Measurements from ENCODE around the gene AMFR.

AMFR gene

GRCh38 chr16:56353054-56353921, 72.1 kb downstream of the AMFR start:
- H3K4me3 ChIP-seq (ENCODE audit: low read length) = no peak overlapping the region
- no peak for TF ChIP-seq CTCF (conservative IDR thresholded peaks at IDR 0.05; ENCODE audit: low read depth, low read length)
- DNase-seq (ENCODE audit: low read depth) = no peak

- TF ChIP-seq CTCF (conservative IDR thresholded peaks at IDR 0.05; ENCODE audit: low read depth, low read length) = no peak
- DNase-seq (ENCODE audit: low read depth) = no peak
These were observed 72.8 kb downstream of the AMFR start for GRCh38 chr16:56352351-56353053.

GRCh38 chr16:56351481-56351880, 73.9 kb downstream of the AMFR start:
- TF ChIP-seq CTCF (conservative IDR thresholded peaks at IDR 0.05; ENCODE audit: low read depth, low read length) = no peak
- no peak for DNase-seq (ENCODE audit: low read depth)
- H3K4me3 ChIP-seq (ENCODE audit: low read length) = no peak overlapping the region

More at GRCh38 chr16:56352351-56353053, 72.8 kb downstream of the AMFR start:
- no peak overlapping the region for H3K4me3 ChIP-seq (ENCODE audit: low read length)

- no peak for TF ChIP-seq CTCF (conservative IDR thresholded peaks at IDR 0.05; ENCODE audit: low read depth, low read length)
- DNase-seq (ENCODE audit: low read depth) = no peak
- no peak overlapping the region for H3K4me3 ChIP-seq (ENCODE audit: low read length)
These were observed 74.6 kb downstream of the AMFR start for GRCh38 chr16:56350491-56351405.

DNA sequence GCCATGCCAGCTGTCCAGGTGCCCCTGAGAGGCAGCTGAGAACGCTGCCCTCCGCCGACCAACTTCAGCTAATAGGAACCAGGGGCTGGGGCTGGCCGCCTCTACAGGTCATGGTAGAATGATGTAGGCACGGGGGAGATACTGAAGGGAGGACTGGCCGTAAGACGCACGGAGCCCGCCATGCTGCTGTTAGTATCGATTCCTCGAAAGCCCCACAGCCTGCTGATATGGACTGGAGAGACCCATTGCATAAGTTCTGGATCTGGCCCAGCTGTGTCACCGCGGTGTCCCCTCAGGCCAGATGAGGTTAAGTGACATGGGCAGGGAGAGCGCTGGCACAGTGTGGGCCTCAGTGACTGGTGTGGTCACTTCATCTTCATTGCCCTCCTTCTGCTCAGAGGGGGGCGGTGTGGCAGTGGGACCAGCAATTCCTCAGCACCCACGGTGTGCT, 75.6 kb downstream of the AMFR start:
- DNase-seq (ENCODE audit: low read depth) = no peak
- no peak for TF ChIP-seq CTCF (conservative IDR thresholded peaks at IDR 0.05; ENCODE audit: low read depth, low read length)
- no peak overlapping the region for H3K4me3 ChIP-seq (ENCODE audit: low read length)

- no peak overlapping the region for H3K4me3 ChIP-seq (ENCODE audit: low read length)
- no peak for TF ChIP-seq CTCF (conservative IDR thresholded peaks at IDR 0.05; ENCODE audit: low read depth, low read length)
- DNase-seq (ENCODE audit: low read depth) = no peak
These were observed 76.3 kb downstream of the AMFR start for GRCh38 chr16:56349086-56349415.

Data from retinal pigment epithelial cell (primary cell).